ENCODE results near the gene SGMS1. TPM values are rescaled to one million over a fixed set of nuclear protein-coding genes. Genes with fewer than 3 reads are reported as not detected.

Gene SGMS1
- total RNA-seq, 4 donors from 2014 or later = 153 to 235 (median 186) TPM

DNA sequence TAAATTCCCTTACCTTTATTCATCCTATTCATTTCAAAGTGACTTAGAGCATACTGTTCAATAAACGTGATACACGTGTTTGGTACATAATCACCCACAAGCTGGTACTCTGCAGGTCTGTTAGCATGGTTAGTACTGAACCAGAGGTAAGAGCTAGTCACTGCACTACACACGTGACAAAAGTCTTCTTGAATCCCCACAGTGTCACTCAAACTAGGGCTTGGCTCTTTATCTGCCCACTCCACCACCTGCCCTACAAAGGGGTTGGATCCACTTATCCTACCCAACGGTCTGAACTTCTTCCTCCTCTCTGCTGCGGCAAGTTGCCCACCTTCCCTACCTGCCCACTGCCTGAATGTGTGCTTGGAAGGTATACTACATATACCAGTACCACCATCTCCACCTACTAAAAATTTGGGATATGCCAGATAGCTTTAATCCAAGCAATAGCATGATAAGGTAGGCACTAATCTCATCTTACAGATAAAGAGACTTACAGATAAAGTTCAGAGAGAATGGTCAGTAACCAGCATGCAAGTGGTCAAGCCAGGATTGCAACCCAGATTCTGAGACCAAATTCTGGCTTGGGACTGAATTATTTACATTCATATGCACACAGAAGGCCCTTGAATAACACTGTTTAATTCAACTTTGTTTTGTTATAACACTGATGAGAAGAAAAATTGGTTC, 92.2 kb downstream of the SGMS1 start:
- no peak for DNase-seq (ENCODE audit: low spot score in 2 of 2)
- intact Hi-C loops (cut with DNase I; ENCODE audit: low total_unique reads) = no loop called here
- 87 to 90% methylated on average over 5 of the region's 5 CpGs for WGBS, 2 donors
- H3K4me3 ChIP-seq (ENCODE audit: low read depth, poor library complexity, severe bottlenecking) = no peak overlapping the region
- TF ChIP-seq POLR2A (IDR thresholded peaks at IDR 0.05) = no peak
- TF ChIP-seq, protein P1, sequence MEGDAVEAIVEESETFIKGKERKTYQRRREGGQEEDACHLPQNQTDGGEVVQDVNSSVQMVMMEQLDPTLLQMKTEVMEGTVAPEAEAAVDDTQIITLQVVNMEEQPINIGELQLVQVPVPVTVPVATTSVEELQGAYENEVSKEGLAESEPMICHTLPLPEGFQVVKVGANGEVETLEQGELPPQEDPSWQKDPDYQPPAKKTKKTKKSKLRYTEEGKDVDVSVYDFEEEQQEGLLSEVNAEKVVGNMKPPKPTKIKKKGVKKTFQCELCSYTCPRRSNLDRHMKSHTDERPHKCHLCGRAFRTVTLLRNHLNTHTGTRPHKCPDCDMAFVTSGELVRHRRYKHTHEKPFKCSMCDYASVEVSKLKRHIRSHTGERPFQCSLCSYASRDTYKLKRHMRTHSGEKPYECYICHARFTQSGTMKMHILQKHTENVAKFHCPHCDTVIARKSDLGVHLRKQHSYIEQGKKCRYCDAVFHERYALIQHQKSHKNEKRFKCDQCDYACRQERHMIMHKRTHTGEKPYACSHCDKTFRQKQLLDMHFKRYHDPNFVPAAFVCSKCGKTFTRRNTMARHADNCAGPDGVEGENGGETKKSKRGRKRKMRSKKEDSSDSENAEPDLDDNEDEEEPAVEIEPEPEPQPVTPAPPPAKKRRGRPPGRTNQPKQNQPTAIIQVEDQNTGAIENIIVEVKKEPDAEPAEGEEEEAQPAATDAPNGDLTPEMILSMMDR (IDR thresholded peaks at IDR 0.05) = no peak

DNA sequence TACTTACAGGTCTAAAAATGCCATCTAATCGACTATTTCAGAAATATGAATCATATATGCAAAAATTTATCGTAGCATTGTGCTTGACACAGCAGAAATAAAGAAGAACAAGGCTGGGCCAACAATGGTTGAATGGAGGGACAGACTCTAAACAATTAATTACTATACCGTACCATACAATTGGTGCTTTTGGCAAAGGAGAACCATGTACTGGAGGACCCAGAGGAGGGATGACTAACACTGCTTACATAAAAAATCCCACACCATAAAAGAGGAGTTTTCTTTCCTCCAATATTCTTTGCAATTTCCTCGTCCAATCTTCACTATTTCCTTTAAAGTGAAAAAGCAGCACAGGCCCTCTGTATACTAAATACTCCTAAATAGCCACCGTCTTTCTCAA, 94.1 kb downstream of the SGMS1 start:
- WGBS, 2 donors = 69 to 74% methylated on average over 5 of the region's 5 CpGs
- intact Hi-C loops (cut with DNase I; ENCODE audit: low total_unique reads) = no loop called here
- DNase-seq (ENCODE audit: low spot score in 2 of 2) = no peak
- TF ChIP-seq POLR2A (IDR thresholded peaks at IDR 0.05) = no peak
- TF ChIP-seq, protein P1 (IDR thresholded peaks at IDR 0.05) = no peak
- no peak overlapping the region for H3K4me3 ChIP-seq (ENCODE audit: low read depth, poor library complexity, severe bottlenecking)

DNA sequence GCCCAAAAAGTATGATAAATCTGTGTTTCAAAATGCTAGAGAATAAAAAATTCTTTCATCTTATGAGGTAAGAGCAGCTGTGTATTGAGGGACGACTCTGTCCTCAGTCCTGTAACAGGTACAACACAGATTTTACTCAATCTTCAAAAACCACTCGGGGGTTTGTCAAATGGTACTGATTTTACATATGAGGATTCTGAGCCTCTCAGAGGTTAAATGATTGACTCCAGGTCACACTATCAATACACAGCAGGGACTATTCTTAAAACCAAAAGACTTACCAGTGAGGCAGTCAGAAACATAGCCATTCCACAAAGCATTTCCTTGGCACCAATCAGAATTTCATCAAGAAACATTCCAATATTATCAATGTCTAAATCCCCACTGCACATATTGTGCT, 95.5 kb downstream of the SGMS1 start:
- intact Hi-C loops (cut with DNase I; ENCODE audit: low total_unique reads) = no loop called here
- 91 to 95% methylated on average over 2 of the region's 2 CpGs for WGBS, 2 donors
- no peak for TF ChIP-seq POLR2A (IDR thresholded peaks at IDR 0.05)
- TF ChIP-seq, protein P1 (IDR thresholded peaks at IDR 0.05) = no peak
- DNase-seq (ENCODE audit: low spot score in 2 of 2) = no peak
- no peak overlapping the region for H3K4me3 ChIP-seq (ENCODE audit: low read depth, poor library complexity, severe bottlenecking)

DNA sequence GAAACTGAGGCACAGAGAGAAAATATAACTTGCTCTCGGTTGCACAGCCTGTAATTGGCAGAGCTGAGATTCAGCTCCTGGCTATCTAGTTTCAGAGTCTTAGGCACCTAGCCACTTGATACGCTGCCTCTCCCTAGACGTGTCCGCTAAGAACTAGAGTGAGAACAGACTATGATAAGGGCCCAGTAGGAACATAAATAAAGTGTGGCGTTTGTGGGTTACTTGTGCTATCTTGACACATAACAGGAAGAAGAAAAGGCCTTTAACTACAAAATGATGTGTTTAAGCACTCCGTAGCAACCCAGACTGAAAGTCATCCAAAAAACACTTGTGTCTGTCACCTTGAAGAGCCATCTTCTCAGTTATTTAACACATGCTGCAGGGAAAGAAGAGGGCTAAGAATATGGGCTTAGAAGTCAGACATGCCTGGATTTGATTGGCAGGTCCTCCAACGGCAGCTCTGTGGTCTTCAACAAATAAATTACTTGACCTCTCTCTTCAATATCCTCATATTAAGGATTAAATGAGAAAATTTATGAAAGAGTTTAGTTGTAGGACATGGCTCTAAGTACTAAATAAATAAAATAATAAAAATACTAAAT, 96.2 kb downstream of the SGMS1 start:
- H3K4me3 ChIP-seq (ENCODE audit: low read depth, poor library complexity, severe bottlenecking) = no peak overlapping the region
- no peak for DNase-seq (ENCODE audit: low spot score in 2 of 2)
- intact Hi-C loops (cut with DNase I; ENCODE audit: low total_unique reads) = no loop called here
- 67 to 70% methylated on average over 7 of the region's 7 CpGs for WGBS, 2 donors
- no peak for TF ChIP-seq POLR2A (IDR thresholded peaks at IDR 0.05)
- TF ChIP-seq, protein P1 (IDR thresholded peaks at IDR 0.05) = no peak

DNA sequence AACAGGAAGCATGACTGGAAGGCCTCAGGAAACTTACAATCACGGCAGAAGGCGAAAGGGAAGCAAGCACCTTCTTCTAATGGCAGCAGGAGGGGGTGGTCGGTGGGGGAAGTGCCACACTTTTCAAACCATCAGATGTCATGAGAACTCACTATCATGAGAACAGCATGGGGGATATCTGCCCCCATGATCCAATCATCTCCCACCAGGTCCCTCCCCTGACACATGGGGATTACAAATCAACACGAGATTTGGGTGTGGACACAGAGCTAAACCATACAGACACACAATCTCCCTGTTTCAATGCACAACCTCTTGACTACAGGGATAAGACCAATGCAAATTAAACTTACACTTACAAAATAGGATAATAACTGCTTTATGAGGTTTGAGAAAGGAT, 97.6 kb downstream of the SGMS1 start:
- intact Hi-C loops (cut with DNase I; ENCODE audit: low total_unique reads) = no loop called here
- TF ChIP-seq POLR2A (IDR thresholded peaks at IDR 0.05) = no peak
- TF ChIP-seq, protein P1 (IDR thresholded peaks at IDR 0.05) = no peak
- H3K4me3 ChIP-seq (ENCODE audit: low read depth, poor library complexity, severe bottlenecking) = no peak overlapping the region
- DNase-seq (ENCODE audit: low spot score in 2 of 2) = no peak
- 95% methylated on average over 4 of the region's 4 CpGs for WGBS, 2 donors
